Raji (cell line): ENCODE measurements around the gene PARD6A.
A peak's percentile ranks its signal among the peaks of the same experiment; 100 is the strongest.

ENCODE experiments used
- POLR2A ChIP-seq: IDR thresholded peaks from 2 replicates; pipeline ENCODE4 v1.6.1; 2011; ENCODE audit warnings: low read depth, low read length, control low read depth; ENCODE audit not compliant: insufficient read depth

The PARD6A gene

GRCh38 chr16:67660564-67661028 is at the start of gene PARD6A:
TSS of gene PARD6A (plus strand) at chr16:67660960. CDS start at chr16:67661039, 79 bp downstream.
- peak; percentile 61 for TF ChIP-seq POLR2A

- TF ChIP-seq POLR2A: no peak
Measured at GRCh38 chr16:67613808-67614207, 47.0 kb upstream of the PARD6A start.

- TF ChIP-seq POLR2A: no peak
Measured at GRCh38 chr16:67628216-67628615, 32.5 kb upstream of the PARD6A start.

- no peak for TF ChIP-seq POLR2A
Measured at GRCh38 chr16:67632415-67633172, 28.2 kb upstream of the PARD6A start.

GRCh38 chr16:67636713-67637112 is 24.0 kb upstream of the PARD6A start:
- no peak for TF ChIP-seq POLR2A

GRCh38 chr16:67637625-67638024 is 23.1 kb upstream of the PARD6A start:
- no peak for TF ChIP-seq POLR2A

- no peak for TF ChIP-seq POLR2A
Measured at GRCh38 chr16:67641779-67642708, 18.7 kb upstream of the PARD6A start.

GRCh38 chr16:67644038-67644437 is 16.7 kb upstream of the PARD6A start:
- no peak for TF ChIP-seq POLR2A

GRCh38 chr16:67645397-67646121 is 15.2 kb upstream of the PARD6A start:
- TF ChIP-seq POLR2A: no peak

- no peak for TF ChIP-seq POLR2A
Measured at GRCh38 chr16:67647111-67647651, 13.6 kb upstream of the PARD6A start.

GRCh38 chr16:67647681-67648080 is 13.1 kb upstream of the PARD6A start:
- no peak for TF ChIP-seq POLR2A

GRCh38 chr16:67648088-67648763 is 12.5 kb upstream of the PARD6A start:
- TF ChIP-seq POLR2A: no peak

GRCh38 chr16:67648764-67649407 is 11.9 kb upstream of the PARD6A start:
- TF ChIP-seq POLR2A: no peak

GRCh38 chr16:67649494-67649931 is 11.2 kb upstream of the PARD6A start:
- no peak for TF ChIP-seq POLR2A

GRCh38 chr16:67650023-67650422 is 10.7 kb upstream of the PARD6A start:
- no peak for TF ChIP-seq POLR2A
